Right hindlimb (tissue), 1 donor: Measurements from ENCODE around the gene PRKCE.

Experiments used
- DNase-seq: peaks from one replicate; pipeline ENCODE4 v3.0.0-alpha.2; 2018

The PRKCE gene

DNA sequence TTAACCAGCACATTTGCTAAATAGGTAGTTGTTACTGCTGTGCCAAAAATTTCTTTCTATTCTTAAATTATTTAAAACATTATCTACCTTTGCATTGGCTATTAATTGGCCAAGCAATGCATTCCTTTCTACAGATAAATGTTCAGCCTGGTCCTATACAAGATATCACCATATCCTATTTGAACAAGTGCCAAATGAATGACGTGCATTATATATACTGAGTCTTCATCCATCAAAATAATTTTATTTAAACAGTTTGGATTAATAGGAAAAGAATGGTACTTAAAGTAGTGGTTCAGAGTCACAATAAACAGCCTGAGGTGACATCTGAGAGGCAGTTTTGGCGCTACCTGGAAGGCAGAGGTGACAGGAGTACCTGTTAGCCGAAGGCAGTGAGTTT is 415.6 kb downstream of the PRKCE start:
- DNase-seq: no peak

DNA sequence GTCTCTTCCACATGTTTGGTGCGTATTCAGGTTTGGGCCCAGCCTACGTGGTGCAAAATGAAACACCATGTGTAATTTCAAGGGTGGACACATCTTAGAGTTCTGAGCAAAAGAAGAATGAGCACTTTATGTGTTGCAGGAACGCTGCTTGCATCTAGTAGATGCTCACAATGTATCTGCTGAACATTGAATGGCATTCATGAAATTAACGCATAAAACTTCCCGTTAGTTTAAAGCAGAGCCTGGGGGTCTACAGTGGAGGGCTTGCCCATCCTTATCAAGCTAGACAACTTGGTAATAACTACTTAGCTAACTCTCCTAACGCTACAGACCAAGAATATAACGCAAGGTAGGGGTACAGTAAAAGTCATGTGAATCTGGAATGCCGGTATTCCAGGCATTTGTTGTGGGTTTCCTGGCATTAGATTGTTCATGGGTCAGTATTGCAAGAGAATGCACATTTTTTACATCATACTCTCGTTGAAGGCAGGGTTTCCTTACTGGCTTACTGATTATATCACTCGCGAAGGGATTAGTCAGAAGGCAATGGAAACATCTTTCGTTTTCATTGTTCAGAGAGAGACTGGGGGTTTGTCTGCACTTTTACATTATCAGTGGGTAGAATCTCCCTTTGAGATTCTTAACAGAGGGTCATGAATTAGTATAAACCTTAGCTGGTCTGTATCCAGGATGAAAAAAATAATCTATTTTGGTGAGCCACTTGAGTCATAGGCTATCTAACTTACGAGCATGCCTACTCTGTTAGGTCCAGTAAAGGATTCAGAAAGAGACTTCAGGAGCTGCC is 416.2 kb downstream of the PRKCE start:
- no peak for DNase-seq

GRCh38 chr2:46068636-46069035 is 417.2 kb downstream of the PRKCE start:
- DNase-seq: no peak

DNA sequence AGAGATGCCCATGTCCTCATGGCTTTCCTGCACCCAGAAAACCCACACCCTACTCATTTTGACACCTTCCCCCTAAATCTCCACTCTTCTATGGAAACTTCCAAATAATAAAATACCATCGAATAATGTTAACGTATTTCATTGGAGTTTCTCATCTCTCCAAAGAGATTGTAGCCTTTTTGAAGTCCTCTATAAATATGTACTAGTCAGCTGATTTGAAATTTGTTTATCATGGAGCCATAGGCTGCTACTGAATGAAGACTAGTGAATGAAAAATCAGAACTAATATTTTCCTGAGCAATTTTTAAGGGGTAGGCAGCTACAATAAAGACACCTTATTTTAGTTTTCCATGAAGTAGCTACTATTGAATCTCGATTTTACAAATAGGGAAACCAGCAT is 419.6 kb downstream of the PRKCE start:
- no peak for DNase-seq

DNA sequence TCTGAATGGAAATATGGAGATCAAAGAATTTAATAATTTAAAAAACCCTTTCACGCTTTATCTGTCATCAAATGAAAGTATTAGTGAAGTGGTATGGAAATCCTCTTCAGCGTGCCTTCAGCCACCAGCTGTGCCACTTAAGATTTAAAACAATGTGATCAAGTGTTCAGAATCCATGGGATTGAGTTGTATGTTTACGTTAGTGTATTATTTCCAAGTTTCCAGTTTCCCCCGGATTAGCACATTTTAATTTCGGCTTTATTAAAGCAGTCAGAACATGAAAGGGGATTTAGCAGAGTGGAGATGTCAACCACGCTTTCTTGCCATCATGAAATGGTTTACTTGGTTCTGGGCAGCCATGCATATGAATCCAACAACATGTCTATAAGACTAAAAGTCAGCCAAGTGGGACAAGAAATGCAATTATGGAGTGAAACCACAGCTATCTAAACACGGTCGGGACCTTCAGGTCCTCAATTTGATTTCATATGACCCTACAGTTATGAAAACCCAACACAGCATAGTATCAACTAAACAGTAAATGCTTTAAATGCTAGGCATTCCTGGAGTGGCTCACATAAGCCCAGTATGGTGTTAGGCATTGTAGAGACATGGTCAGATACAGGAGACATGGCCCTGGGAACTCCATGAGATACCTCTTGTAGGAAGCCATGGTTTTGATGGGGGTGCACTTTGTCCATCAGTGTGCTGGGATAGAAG is 420.8 kb downstream of the PRKCE start:
- no peak for DNase-seq

DNA sequence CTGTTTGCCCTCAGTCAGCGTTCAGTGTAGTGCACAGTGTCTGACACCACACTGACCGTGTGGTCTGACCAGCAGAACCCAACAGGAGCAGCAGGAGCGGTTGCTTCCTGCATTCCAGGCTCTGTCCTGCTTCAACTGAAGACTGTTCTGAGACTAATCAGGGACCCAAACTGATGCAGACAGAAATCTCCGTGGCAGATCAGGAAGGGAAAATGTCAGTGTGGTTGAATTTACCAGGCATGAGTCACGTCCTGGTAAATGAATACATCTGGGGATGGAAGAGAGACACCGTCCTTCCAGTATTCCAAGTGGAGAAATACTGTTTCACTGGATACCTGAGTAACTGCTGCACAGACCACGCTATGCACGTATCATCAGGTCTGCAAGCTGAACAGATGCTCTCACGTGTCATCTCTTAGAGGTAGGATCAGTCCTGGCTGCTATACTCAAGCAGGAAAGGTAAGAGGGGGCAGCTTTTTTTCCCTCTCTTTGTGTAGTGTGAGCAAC is 422.1 kb downstream of the PRKCE start:
- peak; percentile 40 for DNase-seq

DNA sequence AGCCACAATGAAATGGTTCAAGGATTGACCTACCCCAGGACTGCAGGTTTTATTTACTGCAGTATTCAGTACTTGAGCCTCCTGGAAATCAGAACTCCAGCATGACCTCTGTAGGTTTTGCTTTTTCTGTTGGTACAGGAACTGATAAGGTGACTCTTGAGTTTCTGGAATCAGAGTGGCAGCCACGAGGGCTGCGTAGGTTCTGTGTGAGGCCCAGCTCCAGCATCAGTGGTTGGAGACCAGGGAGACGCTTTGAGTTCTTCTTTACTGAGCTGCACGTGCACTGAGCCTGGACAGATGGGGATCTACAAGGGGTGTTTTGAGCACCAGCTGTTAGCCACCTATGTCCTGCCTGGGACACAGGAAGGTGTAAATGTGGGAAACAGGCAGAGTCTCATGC is 423.0 kb downstream of the PRKCE start:
- DNase-seq: no peak

DNA sequence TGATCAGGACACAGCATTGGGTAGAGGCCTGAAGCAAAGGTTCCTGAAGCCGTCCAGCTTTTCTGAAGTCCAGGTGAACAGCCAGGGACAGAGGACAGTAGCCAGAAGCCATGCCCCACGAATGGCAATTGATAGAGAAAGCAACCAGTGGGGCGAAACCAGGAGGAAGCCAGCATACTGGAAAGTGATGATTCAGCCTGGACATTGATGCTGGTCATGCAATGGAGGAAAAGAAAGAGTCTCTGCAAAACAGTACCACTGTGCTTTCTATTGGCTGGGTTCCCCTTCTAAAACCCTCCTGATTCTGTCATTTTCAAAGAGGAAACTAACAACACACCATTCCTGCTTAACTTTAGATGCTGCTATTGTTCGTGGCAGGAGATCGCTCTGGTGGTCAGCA is 424.4 kb downstream of the PRKCE start:
- no peak for DNase-seq

GRCh38 chr2:46076251-46076650 is 424.8 kb downstream of the PRKCE start:
- DNase-seq: no peak

GRCh38 chr2:46076875-46077274 is 425.4 kb downstream of the PRKCE start:
- DNase-seq: no peak

DNA sequence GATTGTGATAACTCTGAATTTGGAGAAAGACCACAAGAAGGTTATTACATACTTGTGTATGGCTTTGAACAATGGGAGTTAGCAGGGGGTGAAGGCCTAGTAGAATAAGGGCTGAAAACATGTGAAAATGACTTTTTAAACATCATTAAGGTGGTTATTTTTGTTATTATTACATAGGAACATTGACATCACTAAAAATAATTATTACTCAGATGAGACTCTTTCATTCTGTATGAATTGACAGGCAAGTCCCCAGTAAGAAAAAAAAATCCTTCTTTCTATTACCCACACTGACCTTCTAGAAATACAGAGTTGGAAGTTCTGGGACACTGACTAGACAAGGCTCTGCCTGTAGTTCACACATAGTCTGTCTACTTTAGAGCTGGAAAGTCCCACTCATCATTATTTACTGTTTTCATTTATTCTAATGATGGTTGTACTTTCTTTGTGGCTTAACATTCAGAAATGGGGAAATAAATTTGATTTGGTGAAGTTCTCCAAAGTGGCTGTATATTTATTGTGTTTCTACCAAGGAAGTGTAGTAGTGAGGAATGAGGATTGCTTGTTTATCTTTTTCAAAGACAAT is 426.1 kb downstream of the PRKCE start:
- no peak for DNase-seq

DNA sequence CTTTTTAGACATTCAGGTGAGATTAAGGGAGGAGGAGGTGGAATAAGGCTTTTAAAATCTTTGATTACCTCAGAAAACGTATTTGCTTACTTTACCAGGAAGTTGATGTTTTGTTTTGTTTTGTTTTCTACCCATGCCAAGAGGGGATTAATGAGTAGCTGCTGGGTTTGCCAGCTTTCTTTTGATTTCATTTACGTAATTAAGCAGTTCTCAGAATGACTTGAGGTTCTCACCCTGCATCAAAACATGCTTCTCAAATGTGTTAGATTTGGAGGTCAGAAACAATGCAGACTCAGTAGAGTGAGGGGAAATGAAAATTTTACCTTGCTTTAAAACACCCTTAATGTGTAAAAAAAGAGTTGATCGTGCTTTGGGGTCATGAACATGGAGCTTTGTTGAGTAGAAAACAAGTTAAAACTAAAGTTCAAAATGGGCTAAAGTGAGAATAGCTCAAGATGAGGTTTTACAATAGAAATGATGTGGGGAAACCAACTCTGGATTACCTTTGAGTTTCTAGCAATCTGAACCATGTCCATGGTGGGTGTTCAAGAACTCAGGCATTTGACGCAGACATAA is 428.6 kb downstream of the PRKCE start:
- DNase-seq: no peak

DNA sequence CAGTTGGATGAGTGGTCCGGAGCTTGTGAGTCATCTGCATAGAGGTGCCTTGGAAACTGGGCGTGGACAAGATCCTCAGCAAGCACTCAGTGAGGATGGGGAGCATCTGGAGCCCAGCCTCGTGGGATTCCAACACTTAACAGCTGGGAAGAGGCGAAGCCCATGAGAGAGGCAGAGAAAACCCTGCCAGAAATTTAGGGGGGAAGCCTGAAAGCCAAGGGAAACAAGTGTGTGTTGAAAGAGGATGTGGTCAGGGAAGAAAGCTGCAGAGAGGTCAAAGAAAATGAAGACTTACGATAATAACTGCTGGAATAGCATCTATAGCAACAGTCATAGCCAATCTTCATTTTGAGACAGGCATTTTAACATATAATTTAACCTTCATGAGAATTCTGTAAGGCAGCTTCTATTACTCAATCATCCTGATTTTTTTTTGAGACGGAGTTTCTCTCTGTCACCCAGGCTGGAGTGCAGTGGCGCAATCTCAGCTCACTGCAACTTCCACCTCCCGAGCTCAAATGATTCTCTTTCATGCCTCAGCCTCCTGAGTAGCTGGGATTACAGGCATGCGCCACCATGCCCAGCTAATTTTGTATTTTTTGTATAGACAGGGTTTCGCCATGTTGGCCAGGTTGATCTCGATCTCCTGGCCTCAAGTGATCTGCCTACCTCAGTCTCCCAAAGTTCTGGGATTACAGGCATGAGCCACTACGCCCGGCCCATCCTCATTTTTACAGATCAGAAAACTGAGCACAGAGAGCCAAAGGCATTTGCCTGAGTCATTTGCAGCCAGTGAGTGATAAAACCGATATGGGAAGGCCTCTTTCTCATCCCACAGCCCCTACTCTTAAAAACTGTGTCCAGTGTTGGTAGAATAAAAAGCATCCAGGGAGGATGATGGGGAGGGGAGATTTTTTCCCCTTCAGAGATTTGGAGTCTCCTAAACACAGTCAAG is 431.3 kb downstream of the PRKCE start:
- no peak for DNase-seq

- DNase-seq: no peak
Observed at GRCh38 chr2:46086578-46087070, 435.1 kb downstream of the PRKCE start.

DNA sequence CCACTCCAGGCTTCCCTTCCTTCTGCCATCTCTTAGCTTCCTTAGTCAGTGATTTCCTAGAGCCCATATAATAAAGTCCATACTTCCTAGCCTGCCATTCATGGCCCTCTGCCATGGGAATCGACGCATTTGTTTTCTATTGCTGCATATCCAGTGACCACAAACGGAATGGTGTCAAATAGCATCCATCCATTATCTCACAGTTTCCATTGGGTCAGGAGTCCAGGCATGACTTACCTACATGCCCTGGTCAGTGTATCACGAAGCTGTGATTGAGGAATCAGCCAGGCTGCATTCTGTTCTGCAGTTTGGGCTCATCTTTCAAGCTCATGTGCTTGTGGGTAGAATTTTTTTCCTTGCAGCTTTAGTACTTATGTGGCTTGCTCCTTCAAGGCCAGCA is 436.0 kb downstream of the PRKCE start:
- no peak for DNase-seq

DNA sequence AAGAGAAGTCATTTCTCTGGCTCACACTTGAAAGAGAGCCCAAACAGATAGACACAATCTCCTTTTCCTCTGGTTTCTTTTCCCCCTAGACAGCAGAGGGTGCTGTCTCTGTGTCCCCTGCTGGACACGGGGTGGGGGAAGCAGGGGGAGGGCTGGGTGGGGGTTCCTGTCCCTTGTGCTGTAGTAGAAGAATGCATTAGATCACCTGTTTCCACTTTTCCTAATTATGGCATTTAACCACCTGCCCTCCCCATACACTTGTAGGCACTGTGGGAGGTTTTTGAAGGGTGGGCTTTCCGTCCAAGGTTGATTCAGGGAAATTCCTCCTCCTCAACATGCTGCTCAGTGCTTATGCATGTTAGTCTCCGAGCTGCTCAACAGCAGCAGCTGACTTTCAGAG is 439.5 kb downstream of the PRKCE start:
- no peak for DNase-seq

- no peak for DNase-seq
Observed at GRCh38 chr2:46091961-46092667, 440.6 kb downstream of the PRKCE start.

- no peak for DNase-seq
Observed at GRCh38 chr2:46094689-46095088, 443.2 kb downstream of the PRKCE start.

GRCh38 chr2:46095830-46096229 is 444.4 kb downstream of the PRKCE start:
- DNase-seq: no peak

GRCh38 chr2:46096260-46096659 is 444.8 kb downstream of the PRKCE start:
- DNase-seq: no peak

- peak; percentile 79 for DNase-seq
Observed at GRCh38 chr2:46097714-46098480, 446.4 kb downstream of the PRKCE start.
